Uterus (tissue), 4 donors: ENCODE data around the gene KCNN3. TPM values are rescaled to one million over a fixed set of nuclear protein-coding genes. Genes with fewer than 3 reads are reported as not detected.

Source experiments
- DNase-seq, 2 donors: peaks; one replicate each; pipeline ENCODE4 v3.0.0-alpha.2; 2019 to 2020
- H3K27ac ChIP-seq, 2 donors: fragments of 200-600 bp; sonication (generic); 1 replicate in 1 of 2; 2 replicates in 1 of 2; pipeline ENCODE4 v1.5.1; 2016 to 2018
- H3K27me3 ChIP-seq, 2 donors: fragments of 200-600 bp; sonication (generic); one replicate each; pipeline ENCODE4 v1.5.1; 2018 to 2019; ENCODE audit warnings: control low read depth in 1 of 2
- H3K36me3 ChIP-seq, 2 donors: fragments of 200-600 bp; sonication (generic); one replicate each; pipeline ENCODE4 v1.5.1; 2019; ENCODE audit warnings: control low read depth in 1 of 2
- H3K4me1 ChIP-seq, 2 donors: fragments of 200-600 bp; sonication (generic); one replicate each; pipeline ENCODE4 v1.5.1; 2018 to 2019; ENCODE audit warnings: control low read depth in 1 of 2
- H3K4me3 ChIP-seq, 2 donors: fragments of 200-600 bp; sonication (generic); 1 replicate in 1 of 2; 2 replicates in 1 of 2; pipeline ENCODE4 v1.5.1; 2018 to 2019; ENCODE audit warnings: mild to moderate bottlenecking in 1 of 2
- H3K9me3 ChIP-seq, 2 donors: fragments of 200-600 bp; sonication (generic); one replicate each; pipeline ENCODE4 v1.5.1; 2019; ENCODE audit warnings: control low read depth in 1 of 2
- POLR2A ChIP-seq, 2 donors: fragments of 450-650 bp; IDR thresholded peaks; one replicate each; pipeline ENCODE4 v1.6.1; 2016; ENCODE audit warnings: antibody characterized with exemption in 2 of 2, mild to moderate bottlenecking in 1 of 2, moderate library complexity in 1 of 2
- intact Hi-C: fragments of 100-400 bp; cut with DNase I; formaldehyde crosslinking; loops from one replicate; pipeline ENCODE4 v1.15.1; 2023; ENCODE audit warnings: low total_unique reads
- total RNA-seq, 4 donors: library from RNA; depleted of rRNA in 3 of 4; stranded (reverse); fragments of >200 nt in 3 of 4; gene quantifications; one replicate each; pipeline versions ENCODE4 v1.1.0 to v1.2.4, GENCODE V29; 2014 to 2023
- TF ChIP-seq, protein P1 (sequence below), 4 experiments: fragments of 200-600 bp in 2 of 4; fragments of 450-650 bp in 2 of 4; sonication (generic) in 2 of 4; IDR thresholded peaks; one replicate each; pipeline ENCODE4 v1.5.1; 2016 to 2019; ENCODE audit warnings: antibody characterized with exemption in 4 of 4, mild to moderate bottlenecking in 2 of 4, moderate library complexity in 1 of 4
- donor health status: DM: yes; HTN: yes; CAD: no.

The KCNN3 gene
- total RNA-seq, 4 donors from 2014 or later: 7.1 to 35.5 (median 12.1) TPM

DNA sequence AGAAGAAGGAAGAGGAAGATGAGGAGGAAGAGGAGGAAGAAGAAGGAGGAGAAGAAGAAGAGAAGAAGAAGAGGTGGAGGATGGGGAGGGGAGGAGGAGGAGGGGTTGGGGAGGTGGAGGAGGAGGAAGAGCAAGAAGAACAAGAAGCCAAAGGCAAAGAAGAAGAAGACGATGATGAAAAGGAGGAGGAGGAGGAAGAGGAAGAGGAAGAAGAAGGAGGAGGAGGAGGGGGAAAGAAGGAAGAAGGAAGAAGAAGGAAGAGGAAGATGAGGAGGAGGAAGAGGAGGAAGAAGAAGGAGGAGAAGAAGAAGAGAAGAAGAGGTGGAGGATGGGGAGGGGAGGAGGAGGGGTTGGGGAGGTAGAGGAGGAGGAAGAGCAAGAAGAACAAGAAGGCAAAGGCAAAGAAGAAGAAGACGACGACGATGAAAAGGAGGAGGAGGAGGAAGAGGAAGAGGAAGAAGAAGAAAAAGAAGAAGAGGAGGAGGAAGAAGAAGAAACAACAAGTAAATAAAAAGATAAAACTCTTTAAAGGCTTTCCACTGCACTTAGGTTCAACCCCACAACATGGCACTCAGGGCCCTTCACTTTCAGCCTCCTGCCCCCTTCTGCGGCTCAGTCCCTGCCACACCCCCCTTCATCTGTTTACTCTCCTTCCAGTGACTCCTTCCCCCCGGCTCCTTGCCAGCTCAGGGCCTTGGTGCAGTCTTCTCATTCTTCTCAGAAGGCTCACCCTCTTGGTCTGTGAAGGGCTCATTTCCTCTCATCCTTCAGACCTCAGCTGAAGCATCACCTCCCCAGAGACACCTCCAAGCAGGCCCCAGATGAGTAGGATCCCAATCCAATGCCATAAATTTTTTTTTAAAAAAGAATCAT is 114.0 kb downstream of the KCNN3 start:
- Histone ChIP-seq H3K27me3 (no peaks in the 10 kb centered on the region), H3K9me3 (no peaks in the 10 kb centered on the region), H3K27ac (peak overlapping the region in 1 of 2 donors; percentile 24), H3K36me3 (no peaks in the 10 kb centered on the region), H3K4me3 (no peak overlapping the region), H3K4me1 (peaks cover 4 to 5% of the 10 kb centered on the region in 2 donors)
- TF ChIP-seq, protein P1, sequence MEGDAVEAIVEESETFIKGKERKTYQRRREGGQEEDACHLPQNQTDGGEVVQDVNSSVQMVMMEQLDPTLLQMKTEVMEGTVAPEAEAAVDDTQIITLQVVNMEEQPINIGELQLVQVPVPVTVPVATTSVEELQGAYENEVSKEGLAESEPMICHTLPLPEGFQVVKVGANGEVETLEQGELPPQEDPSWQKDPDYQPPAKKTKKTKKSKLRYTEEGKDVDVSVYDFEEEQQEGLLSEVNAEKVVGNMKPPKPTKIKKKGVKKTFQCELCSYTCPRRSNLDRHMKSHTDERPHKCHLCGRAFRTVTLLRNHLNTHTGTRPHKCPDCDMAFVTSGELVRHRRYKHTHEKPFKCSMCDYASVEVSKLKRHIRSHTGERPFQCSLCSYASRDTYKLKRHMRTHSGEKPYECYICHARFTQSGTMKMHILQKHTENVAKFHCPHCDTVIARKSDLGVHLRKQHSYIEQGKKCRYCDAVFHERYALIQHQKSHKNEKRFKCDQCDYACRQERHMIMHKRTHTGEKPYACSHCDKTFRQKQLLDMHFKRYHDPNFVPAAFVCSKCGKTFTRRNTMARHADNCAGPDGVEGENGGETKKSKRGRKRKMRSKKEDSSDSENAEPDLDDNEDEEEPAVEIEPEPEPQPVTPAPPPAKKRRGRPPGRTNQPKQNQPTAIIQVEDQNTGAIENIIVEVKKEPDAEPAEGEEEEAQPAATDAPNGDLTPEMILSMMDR (IDR thresholded peaks at IDR 0.05): no peak
- TF ChIP-seq POLR2A (IDR thresholded peaks at IDR 0.05): no peak
- intact Hi-C loops: no loop called here
- peak; percentile 27 to 67 for DNase-seq

DNA sequence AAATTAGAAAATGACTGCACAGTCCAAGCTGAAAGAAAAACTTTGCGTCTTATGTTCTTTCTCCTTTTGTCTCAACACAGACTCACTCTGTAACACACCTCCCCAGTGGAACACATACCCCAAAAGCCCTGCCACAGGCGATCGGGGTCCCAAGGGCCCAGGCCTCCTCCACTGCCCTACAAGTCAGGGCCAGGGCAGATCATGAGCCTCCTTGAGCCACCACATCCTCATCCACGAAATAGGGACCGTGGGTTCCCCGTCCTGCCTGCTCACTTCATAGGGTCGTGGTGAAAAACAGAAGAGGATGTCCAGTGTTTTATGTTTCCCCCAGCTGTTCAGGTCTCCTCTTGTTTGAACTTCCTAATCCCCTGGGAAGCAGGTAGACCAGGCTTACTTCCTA is 116.7 kb downstream of the KCNN3 start:
- Histone ChIP-seq H3K9me3 (no peaks in the 10 kb centered on the region), H3K27me3 (no peaks in the 10 kb centered on the region), H3K4me3 (no peak overlapping the region), H3K4me1 (peaks cover 8 to 17% of the 10 kb centered on the region in 2 donors), H3K36me3 (no peaks in the 10 kb centered on the region), H3K27ac (peak overlapping the region; percentile 82 to 88)
- intact Hi-C loops: no loop called here
- peak; percentile 11 to 14 for DNase-seq
- TF ChIP-seq, protein P1 (IDR thresholded peaks at IDR 0.05): no peak
- no peak for TF ChIP-seq POLR2A (IDR thresholded peaks at IDR 0.05)

DNA sequence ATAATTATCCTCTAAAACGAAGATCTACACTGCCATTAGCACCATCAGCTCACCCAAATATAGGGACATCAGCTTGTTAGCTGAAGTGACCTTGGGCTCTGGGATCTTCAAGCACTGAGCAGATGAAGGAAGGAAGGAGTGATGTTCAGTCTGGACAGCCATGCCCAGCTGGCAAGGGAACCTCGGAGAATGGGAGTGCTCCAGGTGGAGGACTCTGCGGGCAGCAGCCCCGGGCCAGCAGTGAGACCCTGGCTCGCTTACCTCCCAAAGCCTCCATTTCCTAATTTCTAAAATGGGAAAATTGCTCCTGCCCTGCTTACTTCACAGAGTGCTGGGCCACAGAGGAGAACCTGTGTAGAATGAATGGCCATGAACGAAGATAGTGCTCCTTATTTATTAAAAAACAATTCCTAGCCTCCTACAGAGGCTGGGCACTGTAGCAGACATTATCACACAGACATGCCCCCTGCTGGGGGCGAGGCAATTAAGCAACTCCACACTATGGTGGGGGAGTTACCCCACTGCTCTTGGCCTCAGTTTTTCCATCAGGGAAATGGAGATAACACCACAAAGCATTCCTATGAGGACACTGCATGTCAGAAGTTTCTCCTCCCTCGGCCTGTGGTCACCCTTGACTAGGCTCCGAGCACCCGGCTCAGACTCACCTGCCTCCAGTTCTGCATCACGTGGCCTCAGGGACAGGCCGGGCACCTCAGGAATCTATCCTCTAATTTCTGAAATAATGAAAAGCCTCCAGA is 117.6 kb downstream of the KCNN3 start:
- intact Hi-C loops: no loop called here
- Histone ChIP-seq H3K4me3 (no peak overlapping the region), H3K27ac (peak overlapping the region; percentile 82 to 88), H3K27me3 (no peaks in the 10 kb centered on the region), H3K4me1 (peaks cover 8 to 18% of the 10 kb centered on the region in 2 donors), H3K36me3 (no peaks in the 10 kb centered on the region), H3K9me3 (no peaks in the 10 kb centered on the region)
- peak; percentile 14 to 17 for DNase-seq
- TF ChIP-seq, protein P1 (IDR thresholded peaks at IDR 0.05): no peak
- TF ChIP-seq POLR2A (IDR thresholded peaks at IDR 0.05): no peak

DNA sequence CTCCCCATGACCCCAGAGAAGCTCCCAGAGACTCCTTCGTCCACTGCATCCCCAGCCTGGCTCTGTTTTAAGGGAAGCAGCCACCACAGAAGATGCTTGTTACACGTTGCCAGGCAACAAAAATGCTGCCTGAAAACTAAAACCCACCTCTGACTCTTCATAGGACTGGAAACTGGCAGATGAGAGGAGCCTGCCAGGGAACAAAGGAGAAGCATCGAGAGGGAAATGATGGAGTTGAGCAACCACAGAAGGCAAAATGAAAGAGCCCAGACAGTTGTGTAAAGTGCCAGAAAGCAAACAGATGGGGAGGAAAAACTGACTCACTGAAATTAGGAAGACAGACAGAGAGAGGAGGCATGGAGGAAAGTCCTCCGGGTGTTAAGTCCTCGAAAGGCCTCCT is 118.4 kb downstream of the KCNN3 start:
- Histone ChIP-seq H3K4me3 (no peak overlapping the region), H3K36me3 (no peaks in the 10 kb centered on the region), H3K27ac (peak overlapping the region; percentile 82 to 88), H3K27me3 (no peaks in the 10 kb centered on the region), H3K4me1 (peaks cover 13 to 24% of the 10 kb centered on the region in 2 donors), H3K9me3 (no peaks in the 10 kb centered on the region)
- DNase-seq: peak; percentile 72 to 87
- TF ChIP-seq POLR2A (IDR thresholded peaks at IDR 0.05): no peak
- intact Hi-C loops: no loop called here

DNA sequence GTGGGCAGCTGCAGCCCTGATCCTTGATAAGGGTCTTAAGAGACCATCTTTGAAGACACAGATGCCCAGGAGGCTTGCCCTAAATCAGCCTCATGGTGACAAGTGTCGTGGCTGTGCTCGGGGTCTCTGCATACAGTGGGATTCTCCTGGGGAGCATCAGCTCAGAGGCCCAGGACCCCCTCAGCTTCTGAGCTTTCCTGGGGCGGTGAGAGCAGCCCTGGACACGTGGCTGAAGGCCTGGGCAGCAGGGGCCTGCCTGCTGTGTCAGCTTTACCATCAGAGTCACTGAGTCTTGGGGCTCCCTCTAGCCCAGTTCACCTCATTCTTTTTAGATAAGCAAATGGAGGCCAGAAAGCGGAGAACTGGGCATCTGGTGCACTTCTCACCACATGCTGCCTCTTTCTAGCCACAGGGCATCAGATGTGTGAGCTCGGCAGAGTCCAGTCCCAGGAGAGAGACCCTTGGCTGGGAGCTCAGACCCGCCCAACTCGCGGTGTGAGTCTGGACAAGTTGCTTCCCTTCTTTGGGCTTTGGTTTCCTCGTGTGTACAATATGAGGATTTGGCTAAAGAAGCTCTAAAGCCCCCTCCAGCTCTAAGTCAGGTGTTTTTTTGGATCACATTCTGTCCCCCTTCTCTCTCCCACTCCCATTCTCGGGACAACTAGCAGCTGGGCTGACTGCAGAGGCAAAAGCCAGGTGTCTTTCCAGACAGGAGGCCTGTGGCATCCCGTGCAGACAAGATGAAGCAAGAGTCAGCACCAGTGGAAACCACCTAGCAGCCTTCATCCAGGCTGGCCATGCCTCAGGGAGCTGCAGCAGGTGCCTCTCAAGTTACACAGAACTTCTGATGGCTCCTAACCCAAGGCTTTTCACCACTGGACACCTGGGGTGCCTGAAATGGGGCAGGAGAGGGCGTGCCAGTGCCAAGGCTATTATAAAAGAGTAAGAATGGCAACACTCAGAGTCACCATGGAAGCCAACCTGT is 119.1 kb downstream of the KCNN3 start:
- no peaks in the 10 kb centered on the region for H3K36me3 ChIP-seq
- DNase-seq: peak in 1 of 2 donors; percentile 26
- H3K4me3 ChIP-seq: no peak overlapping the region
- H3K9me3 ChIP-seq: no peaks in the 10 kb centered on the region
- H3K27me3 ChIP-seq: no peaks in the 10 kb centered on the region
- intact Hi-C loops: no loop called here
- peak overlapping the region; percentile 82 to 88 for H3K27ac ChIP-seq
- no peak for TF ChIP-seq POLR2A (IDR thresholded peaks at IDR 0.05)
- TF ChIP-seq, protein P1 (IDR thresholded peaks at IDR 0.05): no peak
- H3K4me1 ChIP-seq: peaks cover 19 to 27% of the 10 kb centered on the region in 2 donors
